Loucy (cell line): ENCODE measurements around the gene TXNL4A.
"Not testable (repeated sequence)": the region's sequence is repeated elsewhere in the genome, so short reads cannot be mapped to it uniquely, and the experiment has no call there.

Experiments used
- H2AFZ ChIP-seq: fragments of 200-600 bp; sonication (generic); 2 replicates; pipeline ENCODE4 v1.6.0; 2016; ENCODE audit warnings: antibody characterized with exemption, mild to moderate bottlenecking, low read length, moderate library complexity
- H3F3A ChIP-seq: fragments of 200-600 bp; 2 replicates; pipeline ENCODE4 v1.6.0; 2016; ENCODE audit warnings: antibody characterized with exemption, low read depth, mild to moderate bottlenecking
- H3K27me3 ChIP-seq: fragments of 200-600 bp; sonication (generic); 2 replicates; pipeline ENCODE4 v1.6.1; 2014; ENCODE audit warnings: low read length, mild to moderate bottlenecking; ENCODE audit not compliant: insufficient read depth, poor library complexity, severe bottlenecking
- H3K36me3 ChIP-seq: fragments of 200-600 bp; sonication (generic); 2 replicates; pipeline ENCODE4 v1.6.1; 2016; ENCODE audit warnings: low read length; ENCODE audit not compliant: insufficient read depth
- H3K4me1 ChIP-seq: fragments of 200-600 bp; sonication (generic); 2 replicates; pipeline ENCODE4 v1.5.1; 2014; ENCODE audit warnings: low read length, mild to moderate bottlenecking; ENCODE audit not compliant: insufficient read depth, poor library complexity, severe bottlenecking
- H3K4me2 ChIP-seq: fragments of 200-600 bp; sonication (generic); 2 replicates; pipeline ENCODE4 v1.6.0; 2014; ENCODE audit warnings: antibody characterized with exemption, low read length, low read depth, mild to moderate bottlenecking; ENCODE audit not compliant: poor library complexity, severe bottlenecking
- H3K4me3 ChIP-seq: fragments of 200-600 bp; sonication (generic); 2 replicates; pipeline ENCODE4 v1.5.1; 2014; ENCODE audit warnings: low read length, mild to moderate bottlenecking, mixed read lengths; ENCODE audit not compliant: poor library complexity, severe bottlenecking
- H3K79me2 ChIP-seq: fragments of 200-600 bp; sonication (generic); 2 replicates; pipeline ENCODE4 v1.6.1; 2014; ENCODE audit warnings: low read length; ENCODE audit not compliant: insufficient read depth
- H3K9ac ChIP-seq: fragments of 200-600 bp; sonication (generic); 2 replicates; pipeline ENCODE4 v1.6.0; 2014; ENCODE audit warnings: mild to moderate bottlenecking, low read depth, low read length, moderate library complexity; ENCODE audit not compliant: poor library complexity, severe bottlenecking
- H3K9me2 ChIP-seq: fragments of 200-600 bp; sonication (generic); replicated peaks from 2 replicates; pipeline ENCODE4 v1.6.1; 2016; ENCODE audit warnings: low read depth, low read length, mixed read lengths
- H3K9me3 ChIP-seq: fragments of 200-600 bp; sonication (generic); 2 replicates; pipeline ENCODE4 v1.6.1; 2014; ENCODE audit warnings: mild to moderate bottlenecking, antibody characterized with exemption, low read length, low read depth; ENCODE audit not compliant: insufficient read depth
- H4K20me1 ChIP-seq: fragments of 200-600 bp; sonication (generic); 2 replicates; pipeline ENCODE4 v1.6.0; 2014; ENCODE audit warnings: antibody characterized with exemption, low read length, mild to moderate bottlenecking; ENCODE audit not compliant: insufficient read depth, poor library complexity, severe bottlenecking
- EZH2phosphoT487 ChIP-seq: fragments of 200-600 bp; IDR thresholded peaks from 2 replicates; pipeline ENCODE4 v1.6.1; 2018; ENCODE audit warnings: antibody characterized with exemption, mild to moderate bottlenecking, moderate library complexity, borderline replicate concordance
- TF ChIP-seq, protein P1 (sequence below): fragments of 200-600 bp; sonication (generic); conservative IDR thresholded peaks from 2 replicates; pipeline ENCODE4 v1.5.1; 2014; ENCODE audit warnings: mild to moderate bottlenecking, antibody characterized with exemption, low read length

Gene TXNL4A

DNA sequence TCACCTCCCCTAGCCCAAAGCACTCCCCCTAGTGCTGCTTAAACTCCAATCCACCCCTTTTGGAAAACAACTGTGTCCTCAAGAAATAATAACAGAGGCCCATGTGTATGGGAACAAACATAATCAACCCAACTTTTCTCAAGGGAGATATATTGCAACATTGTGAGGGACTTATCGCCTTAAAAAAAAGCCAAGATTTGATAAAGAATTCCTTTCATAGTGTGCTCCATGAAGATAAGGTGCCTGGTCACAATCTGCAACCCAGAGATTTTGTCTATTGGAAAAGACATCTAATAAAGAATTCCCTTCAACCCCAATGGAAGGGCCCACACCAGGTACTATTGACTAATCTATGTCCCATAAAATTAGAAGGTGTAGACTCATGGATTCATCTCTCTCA is 41.3 kb upstream of the TXNL4A start:
- Histone ChIP-seq H3K9me3 (peaks cover 7% of the 10 kb centered on the region; the same call in 1 of the 2 replicates), H4K20me1 (no peaks in the 10 kb centered on the region), H3K4me3 (no peak overlapping the region), H3K27me3 (no peaks in the 10 kb centered on the region), H3K79me2 (peaks cover 3% of the 10 kb centered on the region), H3K36me3 (no peaks in the 10 kb centered on the region), H3K9ac (no peak overlapping the region), H3K4me1 (peaks cover 9% of the 10 kb centered on the region), H2AFZ (no peak overlapping the region), H3F3A (no peaks in the 10 kb centered on the region), H3K9me2 (no peaks in the 10 kb centered on the region), H3K4me2 (no peak overlapping the region)
- TF ChIP-seq, protein P1, sequence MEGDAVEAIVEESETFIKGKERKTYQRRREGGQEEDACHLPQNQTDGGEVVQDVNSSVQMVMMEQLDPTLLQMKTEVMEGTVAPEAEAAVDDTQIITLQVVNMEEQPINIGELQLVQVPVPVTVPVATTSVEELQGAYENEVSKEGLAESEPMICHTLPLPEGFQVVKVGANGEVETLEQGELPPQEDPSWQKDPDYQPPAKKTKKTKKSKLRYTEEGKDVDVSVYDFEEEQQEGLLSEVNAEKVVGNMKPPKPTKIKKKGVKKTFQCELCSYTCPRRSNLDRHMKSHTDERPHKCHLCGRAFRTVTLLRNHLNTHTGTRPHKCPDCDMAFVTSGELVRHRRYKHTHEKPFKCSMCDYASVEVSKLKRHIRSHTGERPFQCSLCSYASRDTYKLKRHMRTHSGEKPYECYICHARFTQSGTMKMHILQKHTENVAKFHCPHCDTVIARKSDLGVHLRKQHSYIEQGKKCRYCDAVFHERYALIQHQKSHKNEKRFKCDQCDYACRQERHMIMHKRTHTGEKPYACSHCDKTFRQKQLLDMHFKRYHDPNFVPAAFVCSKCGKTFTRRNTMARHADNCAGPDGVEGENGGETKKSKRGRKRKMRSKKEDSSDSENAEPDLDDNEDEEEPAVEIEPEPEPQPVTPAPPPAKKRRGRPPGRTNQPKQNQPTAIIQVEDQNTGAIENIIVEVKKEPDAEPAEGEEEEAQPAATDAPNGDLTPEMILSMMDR, result no peak
- TF ChIP-seq EZH2phosphoT487, result no peak

DNA sequence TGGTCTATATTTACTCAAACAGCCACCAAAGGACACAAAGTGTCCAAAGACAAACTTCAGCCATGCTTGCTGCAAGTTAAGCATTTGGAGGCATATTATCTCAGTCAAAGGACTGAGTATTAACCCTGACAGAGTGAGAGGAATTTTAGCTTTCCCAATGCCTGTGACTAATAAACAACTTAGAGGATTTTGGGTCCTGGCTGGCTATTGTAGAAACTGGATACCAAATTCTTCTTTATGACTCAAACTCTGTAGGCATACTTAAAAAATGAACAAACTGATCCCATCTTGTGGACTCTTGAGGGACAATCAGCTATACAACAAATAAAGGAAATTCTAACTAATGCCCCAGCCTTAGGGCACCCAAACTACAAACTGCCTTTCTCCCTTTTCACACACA is 39.4 kb upstream of the TXNL4A start:
- not testable (repeated sequence) for H3K27me3 ChIP-seq, H3K9me2 ChIP-seq, H3K4me3 ChIP-seq, H3F3A ChIP-seq, H3K36me3 ChIP-seq, H3K79me2 ChIP-seq, H3K4me2 ChIP-seq, H2AFZ ChIP-seq, H3K4me1 ChIP-seq, H3K9ac ChIP-seq, H4K20me1 ChIP-seq
- H3K9me3 ChIP-seq, result peaks cover 27% of the 10 kb centered on the region; the same call in 1 of the 2 replicates

DNA sequence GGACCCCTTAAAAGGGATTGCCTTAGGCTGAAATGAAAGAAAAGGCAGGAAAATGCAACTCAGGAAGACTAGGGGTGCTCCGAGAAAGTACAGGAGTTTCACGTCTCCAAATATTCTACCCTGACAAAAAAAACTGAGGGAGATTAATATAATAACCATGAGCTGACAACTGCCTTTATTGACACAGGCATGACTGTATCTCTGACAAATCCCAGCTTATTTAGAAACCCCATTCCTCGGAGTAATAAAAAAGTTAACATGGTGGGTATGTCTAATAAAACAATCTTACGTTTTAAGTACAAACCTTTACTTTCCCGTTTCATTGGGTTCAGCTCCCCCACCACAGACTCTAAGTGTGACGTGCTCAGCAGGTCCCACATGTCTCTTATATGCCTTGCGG is 38.0 kb upstream of the TXNL4A start:
- TF ChIP-seq, protein P1, result no peak
- TF ChIP-seq EZH2phosphoT487, result no peak
- Histone ChIP-seq H3K9ac (no peak overlapping the region), H3K9me3 (peaks cover 37% of the 10 kb centered on the region; the same call in 1 of the 2 replicates)

DNA sequence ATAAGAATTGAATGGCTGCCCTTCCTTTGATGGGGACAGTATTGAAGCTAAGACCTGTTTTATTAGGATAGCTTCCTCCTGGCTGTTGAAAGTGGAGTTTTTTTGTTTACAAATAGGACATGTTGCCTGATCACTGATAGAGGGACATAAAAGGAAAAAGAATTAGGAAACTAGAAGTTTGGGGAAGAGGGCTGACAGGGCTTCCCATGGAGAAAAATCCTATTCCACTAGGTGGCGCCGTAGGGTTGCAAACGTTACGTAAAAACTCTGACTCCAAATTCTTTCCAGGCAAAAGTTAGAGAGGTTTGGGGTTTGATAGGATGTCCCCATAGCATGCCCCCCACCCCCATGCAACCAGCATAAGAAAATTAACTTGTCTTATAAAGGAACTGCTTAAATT is 34.8 kb upstream of the TXNL4A start:
- no peaks in the 10 kb centered on the region for H3K79me2 ChIP-seq
- no peaks in the 10 kb centered on the region for H3K36me3 ChIP-seq
- no peak overlapping the region for H3K4me3 ChIP-seq
- H3K4me1 ChIP-seq, result no peaks in the 10 kb centered on the region
- no peaks in the 10 kb centered on the region for H3K9me2 ChIP-seq
- H4K20me1 ChIP-seq, result no peaks in the 10 kb centered on the region
- no peaks in the 10 kb centered on the region for H3K27me3 ChIP-seq
- H3K9ac ChIP-seq, result no peak overlapping the region
- no peaks in the 10 kb centered on the region for H3F3A ChIP-seq
- no peak for TF ChIP-seq EZH2phosphoT487
- TF ChIP-seq, protein P1, result peak; percentile 73
- no peak overlapping the region for H3K4me2 ChIP-seq
- H3K9me3 ChIP-seq, result peaks cover 47% of the 10 kb centered on the region; the same call in 1 of the 2 replicates
- no peak overlapping the region for H2AFZ ChIP-seq

More for the DNA sequence above, 38.0 kb upstream of the TXNL4A start:
- Histone ChIP-seq H3K79me2 (no peaks in the 10 kb centered on the region), H3K4me2 (no peak overlapping the region), H4K20me1 (no peaks in the 10 kb centered on the region), H3K36me3 (no peaks in the 10 kb centered on the region), H2AFZ (no peak overlapping the region), H3K9me2 (no peaks in the 10 kb centered on the region), H3K27me3 (no peaks in the 10 kb centered on the region), H3K4me1 (no peaks in the 10 kb centered on the region), H3F3A (no peaks in the 10 kb centered on the region), H3K4me3 (no peak overlapping the region)
